GM18907 (cell line): ENCODE data around the gene CDK1.

ENCODE experiments used
- ATAC-seq: cut with Tn5 transposase; IDR thresholded peaks from one replicate; pipeline ENCODE4 v1.9.1; 2021; ENCODE audit warnings: mild to moderate bottlenecking, moderate library complexity; ENCODE audit not compliant: unreplicated experiment

The CDK1 gene

GRCh38 chr10:60777696-60778213 lies 523 bp upstream of the CDK1 start:
- peak; percentile 14 for ATAC-seq

GRCh38 chr10:60778971-60779796 lies 906 bp downstream of the CDK1 start:
- ATAC-seq = peak; percentile 23

- ATAC-seq = no peak
These were observed 3.4 kb downstream of the CDK1 start for GRCh38 chr10:60781661-60782060.

GRCh38 chr10:60784641-60785040 lies 6.4 kb downstream of the CDK1 start:
- no peak for ATAC-seq

GRCh38 chr10:60788544-60788943 lies 10.3 kb downstream of the CDK1 start:
- no peak for ATAC-seq

GRCh38 chr10:60789340-60789739 lies 11.1 kb downstream of the CDK1 start:
- ATAC-seq = no peak

- no peak for ATAC-seq
These were observed 16.7 kb downstream of the CDK1 start for GRCh38 chr10:60794953-60795352.

GRCh38 chr10:60795465-60796202 lies 17.4 kb downstream of the CDK1 start:
- ATAC-seq = no peak

GRCh38 chr10:60796481-60796880 lies 18.2 kb downstream of the CDK1 start:
- no peak for ATAC-seq

GRCh38 chr10:60797200-60797599 lies 18.9 kb downstream of the CDK1 start:
- ATAC-seq = no peak

- ATAC-seq = no peak
These were observed 19.8 kb downstream of the CDK1 start for GRCh38 chr10:60798031-60798430.

- ATAC-seq = no peak
These were observed 20.6 kb downstream of the CDK1 start for GRCh38 chr10:60798870-60799269.

- ATAC-seq = no peak
These were observed 21.8 kb downstream of the CDK1 start for GRCh38 chr10:60799971-60800650.

- no peak for ATAC-seq
These were observed 22.6 kb downstream of the CDK1 start for GRCh38 chr10:60800918-60801317.

- ATAC-seq = no peak
These were observed 23.2 kb downstream of the CDK1 start for GRCh38 chr10:60801522-60801921.

- ATAC-seq = no peak
These were observed 25.2 kb downstream of the CDK1 start for GRCh38 chr10:60803433-60803832.

GRCh38 chr10:60803865-60804264 lies 25.6 kb downstream of the CDK1 start:
- no peak for ATAC-seq

GRCh38 chr10:60806921-60807320 lies 28.6 kb downstream of the CDK1 start:
- no peak for ATAC-seq

- ATAC-seq = no peak
These were observed 29.2 kb downstream of the CDK1 start for GRCh38 chr10:60807499-60807898.

- no peak for ATAC-seq
These were observed 29.8 kb downstream of the CDK1 start for GRCh38 chr10:60808036-60808435.

GRCh38 chr10:60809157-60809556 lies 30.9 kb downstream of the CDK1 start:
- no peak for ATAC-seq
